HepG2 (cell line): ENCODE data around the gene L3MBTL3. TPM values are rescaled to one million over a fixed set of nuclear protein-coding genes. Genes with fewer than 3 reads are reported as not detected.

Experiments
- ESRRA ChIP-seq: sonication (generic); formaldehyde crosslinking; IDR thresholded peaks from 2 replicates; pipeline ENCODE4 v1.5.1; 2020; ENCODE audit warnings: mild to moderate bottlenecking, low read depth, missing genetic modification reagents
- FOXC1 ChIP-seq: sonication (generic); formaldehyde crosslinking; IDR thresholded peaks from 2 replicates; pipeline ENCODE4 v1.8.0; 2022; ENCODE audit warnings: mild to moderate bottlenecking, missing genetic modification reagents, borderline replicate concordance
- FOXO4 ChIP-seq: sonication (generic); formaldehyde crosslinking; conservative IDR thresholded peaks from 2 replicates; pipeline ENCODE4 v1.8.1; 2023; ENCODE audit warnings: missing genetic modification reagents
- GATA4 ChIP-seq: sonication (generic); IDR thresholded peaks from 2 replicates; pipeline ENCODE4 v1.6.1; 2016; ENCODE audit warnings: antibody characterized with exemption, low read depth, borderline replicate concordance
- HDAC2 ChIP-seq: sonication (generic); formaldehyde crosslinking; IDR thresholded peaks from 2 replicates; pipeline ENCODE4 v1.4.0; 2020; ENCODE audit warnings: missing genetic modification reagents
- KAT8 ChIP-seq: IDR thresholded peaks from 2 replicates; pipeline ENCODE4 v1.6.1; 2016; ENCODE audit warnings: missing genetic modification reagents, missing compliant biosample characterization
- NAIF1 ChIP-seq: sonication (generic); formaldehyde crosslinking; IDR thresholded peaks from 2 replicates; pipeline ENCODE4 v1.5.0; 2020; ENCODE audit warnings: mild to moderate bottlenecking, missing genetic modification reagents, borderline replicate concordance
- NCOA1 ChIP-seq: sonication (generic); formaldehyde crosslinking; IDR thresholded peaks from 2 replicates; pipeline ENCODE4 v1.9.0; 2021; ENCODE audit warnings: missing genetic modification reagents
- NR2C2 ChIP-seq: sonication (generic); formaldehyde crosslinking; IDR thresholded peaks from 2 replicates; pipeline ENCODE4 v1.4.0; 2020; ENCODE audit warnings: missing genetic modification reagents, mild to moderate bottlenecking, moderate library complexity, borderline replicate concordance
- PPARG ChIP-seq: conservative IDR thresholded peaks from 2 replicates; pipeline ENCODE4 v1.6.1; 2016; ENCODE audit warnings: missing biosample characterization, missing genetic modification reagents
- RAD21 ChIP-seq: fragments of 450-650 bp; formaldehyde crosslinking; IDR thresholded peaks from 2 replicates; pipeline ENCODE4 v1.5.0; 2020; ENCODE audit warnings: mild to moderate bottlenecking
- RBM22 ChIP-seq: fragments of 200-400 bp; formaldehyde crosslinking; optimal IDR thresholded peaks from 2 replicates; pipeline ENCODE3; 2017; ENCODE audit warnings: mild to moderate bottlenecking, low read length, moderate library complexity
- SAP130 ChIP-seq: IDR thresholded peaks from 2 replicates; pipeline ENCODE4 v1.6.1; 2016; ENCODE audit warnings: low read depth
- ZKSCAN8 ChIP-seq: IDR thresholded peaks from 2 replicates; pipeline ENCODE4 v1.6.1; 2016; ENCODE audit warnings: borderline replicate concordance, missing genetic modification reagents, missing compliant biosample characterization
- ZNF121 ChIP-seq: sonication (generic); formaldehyde crosslinking; IDR thresholded peaks from 2 replicates; pipeline ENCODE4 v1.5.0; 2020; ENCODE audit warnings: mild to moderate bottlenecking, missing genetic modification reagents
- ZNF335 ChIP-seq: sonication (generic); formaldehyde crosslinking; IDR thresholded peaks from 2 replicates; pipeline ENCODE4 v1.4.0; 2020; ENCODE audit warnings: missing genetic modification reagents
- ZNF337 ChIP-seq: sonication (generic); formaldehyde crosslinking; IDR thresholded peaks from 2 replicates; pipeline ENCODE4 v1.5.1; 2020; ENCODE audit warnings: missing genetic modification reagents, low read depth, mild to moderate bottlenecking, borderline replicate concordance
- ZNF777 ChIP-seq: sonication (generic); formaldehyde crosslinking; IDR thresholded peaks from 2 replicates; pipeline ENCODE4 v1.4.0; 2020; ENCODE audit warnings: missing genetic modification reagents
- ZNF800 ChIP-seq: sonication (generic); formaldehyde crosslinking; IDR thresholded peaks from 2 replicates; pipeline ENCODE4 v1.4.0; 2020; ENCODE audit warnings: missing genetic modification reagents
- ZNF883 ChIP-seq: sonication (generic); formaldehyde crosslinking; IDR thresholded peaks from 2 replicates; pipeline ENCODE4 v1.5.1; 2020; ENCODE audit warnings: mild to moderate bottlenecking, missing genetic modification reagents; ENCODE audit errors: not compliant biosample characterization
- ZSCAN9 ChIP-seq: IDR thresholded peaks from 2 replicates; pipeline ENCODE4 v1.6.1; 2016; ENCODE audit warnings: borderline replicate concordance
- polyA plus RNA-seq, 8 experiments: library from polyadenylated mRNA; depleted of rRNA in 3 of 8; stranded (reverse) in 7 of 8; unstranded in 1 of 8; fragments of >200 nt; fragmentation: Illumina TruSeq in 4 of 8; extraction: Trizol in 4 of 8; gene quantifications; 2 replicates each; pipeline versions ENCODE4 v1.2.1 to v1.2.3, GENCODE V29; 2011 to 2016; ENCODE audit warnings: low read depth in 4 of 8, missing spikeins in 1 of 8, mixed read lengths in 1 of 8; ENCODE audit not compliant: insufficient read depth in 1 of 8
- total RNA-seq, 5 experiments: library from RNA; depleted of rRNA; stranded (reverse); fragments of >200 nt; fragmentation: Illumina TruSeq; extraction: Trizol; gene quantifications; 2 replicates each; pipeline ENCODE4 v1.2.3, GENCODE V29; 2016; ENCODE audit warnings: low read depth in 1 of 5
- TF ChIP-seq, protein P1 (sequence below): sonication (generic); formaldehyde crosslinking; IDR thresholded peaks from 2 replicates; pipeline ENCODE4 v1.4.0; 2020; ENCODE audit warnings: missing genetic modification reagents
- TF ChIP-seq, protein P2 (sequence below): IDR thresholded peaks from 2 replicates; pipeline ENCODE4 v1.6.1; 2016

Gene L3MBTL3
- total and polyA plus RNA-seq, 2 of the 13 experiments (the other 11 are each of a cell fraction or from before 2014, with no cell fraction given), result 1.5 to 2.5 TPM

DNA sequence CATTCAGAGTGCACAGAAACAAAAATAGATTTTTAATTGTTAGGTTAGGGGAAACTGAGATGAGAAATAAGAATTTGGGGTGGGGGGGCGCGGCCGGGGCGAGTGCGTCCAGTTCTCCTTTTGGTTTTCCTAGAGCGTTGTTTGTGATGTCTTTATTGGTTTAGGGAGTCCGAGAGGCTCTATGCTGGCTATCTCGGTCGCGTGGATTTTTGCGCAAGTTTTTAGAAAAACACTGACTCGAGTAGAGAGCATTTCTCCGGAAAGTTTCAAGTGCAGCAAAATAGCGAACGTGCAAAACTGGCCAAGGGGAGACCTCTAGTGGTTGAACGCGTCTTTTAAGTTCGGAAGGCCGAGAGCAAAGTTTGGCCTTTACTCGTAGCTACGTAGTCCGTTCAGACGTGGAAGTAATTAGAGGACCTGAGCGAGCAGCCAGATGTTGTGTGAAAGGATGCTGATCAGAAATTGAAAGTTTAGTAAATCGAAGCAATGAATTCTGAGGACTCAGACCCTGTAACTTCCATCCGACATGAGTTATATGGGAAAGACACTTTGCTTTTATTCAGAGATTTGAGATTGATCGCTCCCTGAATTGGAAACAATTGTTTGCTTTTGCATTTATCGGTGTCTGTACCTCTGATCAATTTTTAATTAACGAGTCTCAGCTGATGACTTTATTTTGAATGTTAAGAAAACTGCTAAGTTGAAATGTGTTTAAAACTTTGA lies 2.7 kb downstream of the L3MBTL3 start (continued):
- TF ChIP-seq ZNF777 (CRISPR knock-in tag) (peak; percentile 64), HDAC2 (0 out of 2 replicates have a peak, but pooled peaks have one; percentile 30), FOXO4 (CRISPR knock-in tag) (0 out of 2 replicates have a peak, but pooled peaks have one; percentile 65), ZNF121 (no peak), KAT8 (CRISPR knock-in tag) (no peak), NR2C2 (no peak), ZNF335 (CRISPR knock-in tag) (no peak), ZNF800 (0 out of 2 replicates have a peak, but pooled peaks have one; percentile 53), SAP130 (CRISPR knock-in tag) (peak; percentile 47; the same call in 1 of the 2 replicates), FOXC1 (CRISPR knock-in tag) (0 out of 2 replicates have a peak, but pooled peaks have one; percentile 41), NAIF1 (no peak), RBM22 (no peak), ZKSCAN8 (CRISPR knock-in tag) (0 out of 2 replicates have a peak, but pooled peaks have one; percentile 22), PPARG (0 out of 2 replicates have a peak, but pooled peaks have one; percentile 15), GATA4 (no peak), ZNF337 (CRISPR knock-in tag) (0 out of 2 replicates have a peak, but pooled peaks have one; percentile 41), ZNF883 (no peak), NCOA1 (CRISPR knock-in tag) (no peak), ESRRA (CRISPR knock-in tag) (0 out of 2 replicates have a peak, but pooled peaks have one; percentile 21), RAD21 (CRISPR knock-in tag) (peak; percentile 74), ZSCAN9 (CRISPR knock-in tag) (no peak)
- TF ChIP-seq, protein P1, sequence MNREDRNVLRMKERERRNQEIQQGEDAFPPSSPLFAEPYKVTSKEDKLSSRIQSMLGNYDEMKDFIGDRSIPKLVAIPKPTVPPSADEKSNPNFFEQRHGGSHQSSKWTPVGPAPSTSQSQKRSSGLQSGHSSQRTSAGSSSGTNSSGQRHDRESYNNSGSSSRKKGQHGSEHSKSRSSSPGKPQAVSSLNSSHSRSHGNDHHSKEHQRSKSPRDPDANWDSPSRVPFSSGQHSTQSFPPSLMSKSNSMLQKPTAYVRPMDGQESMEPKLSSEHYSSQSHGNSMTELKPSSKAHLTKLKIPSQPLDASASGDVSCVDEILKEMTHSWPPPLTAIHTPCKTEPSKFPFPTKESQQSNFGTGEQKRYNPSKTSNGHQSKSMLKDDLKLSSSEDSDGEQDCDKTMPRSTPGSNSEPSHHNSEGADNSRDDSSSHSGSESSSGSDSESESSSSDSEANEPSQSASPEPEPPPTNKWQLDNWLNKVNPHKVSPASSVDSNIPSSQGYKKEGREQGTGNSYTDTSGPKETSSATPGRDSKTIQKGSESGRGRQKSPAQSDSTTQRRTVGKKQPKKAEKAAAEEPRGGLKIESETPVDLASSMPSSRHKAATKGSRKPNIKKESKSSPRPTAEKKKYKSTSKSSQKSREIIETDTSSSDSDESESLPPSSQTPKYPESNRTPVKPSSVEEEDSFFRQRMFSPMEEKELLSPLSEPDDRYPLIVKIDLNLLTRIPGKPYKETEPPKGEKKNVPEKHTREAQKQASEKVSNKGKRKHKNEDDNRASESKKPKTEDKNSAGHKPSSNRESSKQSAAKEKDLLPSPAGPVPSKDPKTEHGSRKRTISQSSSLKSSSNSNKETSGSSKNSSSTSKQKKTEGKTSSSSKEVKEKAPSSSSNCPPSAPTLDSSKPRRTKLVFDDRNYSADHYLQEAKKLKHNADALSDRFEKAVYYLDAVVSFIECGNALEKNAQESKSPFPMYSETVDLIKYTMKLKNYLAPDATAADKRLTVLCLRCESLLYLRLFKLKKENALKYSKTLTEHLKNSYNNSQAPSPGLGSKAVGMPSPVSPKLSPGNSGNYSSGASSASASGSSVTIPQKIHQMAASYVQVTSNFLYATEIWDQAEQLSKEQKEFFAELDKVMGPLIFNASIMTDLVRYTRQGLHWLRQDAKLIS (CRISPR knock-in tag), result no peak
- TF ChIP-seq, protein P2, sequence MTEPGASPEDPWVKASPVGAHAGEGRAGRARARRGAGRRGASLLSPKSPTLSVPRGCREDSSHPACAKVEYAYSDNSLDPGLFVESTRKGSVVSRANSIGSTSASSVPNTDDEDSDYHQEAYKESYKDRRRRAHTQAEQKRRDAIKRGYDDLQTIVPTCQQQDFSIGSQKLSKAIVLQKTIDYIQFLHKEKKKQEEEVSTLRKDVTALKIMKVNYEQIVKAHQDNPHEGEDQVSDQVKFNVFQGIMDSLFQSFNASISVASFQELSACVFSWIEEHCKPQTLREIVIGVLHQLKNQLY (CRISPR knock-in tag), result no peak
